Frontal cortex (tissue), 4 donors: ENCODE results near the gene FAM219A. TPM values are rescaled to one million over a fixed set of nuclear protein-coding genes. Genes with fewer than 3 reads are reported as not detected.
A peak's percentile ranks its signal among the peaks of the same experiment; 100 is the strongest.

ENCODE experiments used
- DNase-seq, 2 donors: peaks; one replicate each; pipeline ENCODE4 v3.0.0; 2012; ENCODE audit warnings: low spot score in 2 of 2
- FAIRE-seq: peaks from 2 replicates; lab custom pipeline; 2012; peaks lifted over from hg19 to GRCh38; lab: Jason Lieb, UNC
- total RNA-seq: library from RNA; depleted of rRNA; stranded (reverse); fragments of >200 nt; gene quantifications from one replicate; pipeline ENCODE4 v1.2.3, GENCODE V29; 2014
- donor health status: control.
- donor health status: control.
- donor health status: control.

FAM219A gene, protein sequence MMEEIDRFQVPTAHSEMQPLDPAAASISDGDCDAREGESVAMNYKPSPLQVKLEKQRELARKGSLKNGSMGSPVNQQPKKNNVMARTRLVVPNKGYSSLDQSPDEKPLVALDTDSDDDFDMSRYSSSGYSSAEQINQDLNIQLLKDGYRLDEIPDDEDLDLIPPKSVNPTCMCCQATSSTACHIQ
- 22.4 TPM for total RNA-seq

DNA sequence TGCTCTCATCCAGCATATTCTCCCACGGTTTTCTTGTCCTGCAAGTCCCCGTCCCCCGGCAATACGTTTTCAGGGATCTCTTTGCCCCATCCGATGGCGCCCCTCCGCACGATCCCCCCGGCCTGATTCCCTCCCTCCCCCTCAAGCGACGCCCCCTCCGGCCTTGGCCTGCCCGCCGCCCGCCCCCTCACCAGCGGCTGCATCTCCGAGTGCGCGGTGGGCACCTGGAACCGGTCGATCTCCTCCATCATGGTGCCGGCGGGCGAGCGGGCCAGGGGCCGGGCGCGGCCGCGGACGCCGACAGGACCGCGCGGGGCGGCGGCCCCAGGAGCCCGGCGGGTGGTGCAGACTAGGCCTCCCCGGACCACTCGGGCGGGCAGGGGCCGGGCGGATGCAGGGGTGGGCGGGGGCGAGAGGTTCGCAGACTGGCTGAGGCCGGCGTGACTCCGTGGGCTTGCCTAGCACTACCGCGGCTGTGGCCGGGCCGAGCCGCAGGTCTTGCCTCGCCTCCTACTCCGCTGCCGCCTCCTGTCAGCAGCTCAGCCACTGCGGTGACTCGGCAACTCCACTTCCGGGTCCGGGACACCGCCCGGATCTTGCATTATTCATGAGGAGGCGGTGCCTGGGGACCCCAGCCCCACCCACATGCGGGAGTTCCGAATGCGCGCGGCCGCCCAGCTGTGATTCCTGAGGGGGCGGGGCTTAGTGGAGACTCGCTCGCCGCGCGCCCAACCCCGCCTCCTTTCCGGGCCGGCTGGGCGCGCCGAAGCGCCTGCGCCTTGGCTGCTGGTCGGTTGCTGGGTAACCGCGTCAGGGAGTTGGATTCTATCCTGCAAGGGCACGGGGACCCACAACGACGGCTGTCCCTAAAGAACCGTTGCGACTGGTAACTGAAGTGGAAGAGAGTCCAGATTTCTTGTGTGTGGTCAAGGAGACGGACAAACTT lies at the start of gene FAM219A, which contains the start of gene DNAI1:
Gene FAM219A, minus strand, starts transcription at position 558 of the 946 bp plus-strand sequence. Its CDS starts 307 bp downstream, at position 251.
Gene DNAI1, plus strand, starts transcription at position 793 of the 946 bp plus-strand sequence. CDS start 201 bp downstream, outside the sequence.
- DNase-seq (peak; percentile 99), FAIRE-seq (peak; percentile 97)

DNA sequence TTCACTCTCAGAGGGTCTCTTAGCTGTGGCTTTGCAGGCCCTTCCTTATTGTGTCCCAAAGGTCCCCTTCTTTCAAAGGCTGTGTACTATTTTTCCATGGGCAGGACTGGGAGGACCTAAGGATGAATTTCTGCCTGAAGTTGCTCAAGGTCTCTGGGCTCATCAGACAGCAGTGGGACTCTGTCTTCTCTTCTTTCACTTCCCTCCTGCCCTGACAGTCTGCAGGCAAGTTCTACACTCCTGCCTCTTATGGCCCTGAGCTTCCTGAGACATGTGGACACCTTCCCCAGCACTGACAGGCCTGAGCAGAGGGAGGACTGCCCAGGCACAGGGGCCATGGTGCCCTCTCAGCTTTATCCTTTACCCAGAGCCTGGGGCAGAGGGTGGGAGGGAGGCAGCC lies 49.6 kb upstream of the FAM219A start:
- no peak for DNase-seq
- FAIRE-seq, result no peak

DNA sequence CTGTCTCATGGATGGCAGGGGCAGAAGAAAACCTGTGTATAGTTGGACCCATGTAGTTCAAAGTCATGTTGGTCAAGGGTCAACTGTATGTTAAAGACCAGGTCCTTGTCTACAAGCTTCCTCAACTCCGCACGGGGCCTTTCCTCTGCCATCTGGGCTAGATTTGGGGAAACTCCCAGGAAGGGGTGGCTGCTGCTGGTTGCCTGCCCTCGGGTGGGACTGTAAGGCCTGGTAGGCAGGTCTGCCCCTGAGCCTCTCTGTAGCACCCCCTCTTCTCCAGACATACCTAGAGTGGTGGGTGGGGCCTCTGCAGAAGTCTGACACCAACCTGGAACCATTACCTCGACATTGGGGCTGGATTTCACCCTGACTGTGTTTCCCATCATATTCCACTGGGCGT lies 49.2 kb upstream of the FAM219A start:
- DNase-seq, result no peak
- no peak for FAIRE-seq

GRCh38 chr9:34506623-34507022 lies 48.3 kb upstream of the FAM219A start:
- FAIRE-seq (no peak), DNase-seq (no peak)

GRCh38 chr9:34505370-34506120 lies 47.2 kb upstream of the FAM219A start:
- no peak for DNase-seq
- no peak for FAIRE-seq

DNA sequence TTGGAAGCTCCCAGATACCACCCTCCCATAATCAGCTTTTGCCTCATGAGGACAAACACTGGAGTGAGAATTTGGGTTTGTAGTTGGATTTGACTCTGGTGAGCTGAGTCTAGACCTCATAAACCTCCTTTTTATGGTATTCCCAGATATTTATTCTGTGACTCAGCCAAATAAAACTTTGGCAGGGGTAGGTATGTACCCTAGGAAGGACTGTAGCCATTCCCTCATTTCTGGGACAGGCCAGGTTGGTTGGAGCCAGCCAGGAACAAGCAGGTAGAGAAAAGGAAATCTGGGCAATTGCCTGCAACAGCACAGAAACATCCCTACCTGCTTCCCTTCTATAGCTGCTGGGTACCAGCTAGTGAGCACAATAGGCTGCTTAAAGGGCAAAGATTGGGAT lies 45.0 kb upstream of the FAM219A start:
- DNase-seq (no peak), FAIRE-seq (no peak)

DNA sequence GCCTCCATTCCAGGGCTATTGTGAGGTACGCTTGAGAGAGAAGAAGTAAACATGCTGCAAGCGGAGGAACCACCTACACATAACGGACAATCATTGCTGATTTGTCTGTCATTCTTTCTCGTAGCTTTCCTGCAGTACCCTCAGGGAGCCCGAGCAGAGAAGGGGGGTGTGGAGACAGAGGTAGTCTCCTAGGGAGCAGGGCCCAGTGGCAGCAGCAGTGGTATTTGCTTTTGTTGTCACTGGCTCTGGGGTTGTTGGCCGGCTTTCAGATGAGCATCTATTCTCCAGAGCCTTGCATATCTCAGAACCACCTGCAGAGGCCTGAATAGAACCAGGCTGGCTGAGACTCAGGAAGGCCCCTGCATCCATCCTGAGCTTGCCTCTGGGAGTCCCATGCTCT lies 44.5 kb upstream of the FAM219A start:
- no peak for DNase-seq
- no peak for FAIRE-seq

DNA sequence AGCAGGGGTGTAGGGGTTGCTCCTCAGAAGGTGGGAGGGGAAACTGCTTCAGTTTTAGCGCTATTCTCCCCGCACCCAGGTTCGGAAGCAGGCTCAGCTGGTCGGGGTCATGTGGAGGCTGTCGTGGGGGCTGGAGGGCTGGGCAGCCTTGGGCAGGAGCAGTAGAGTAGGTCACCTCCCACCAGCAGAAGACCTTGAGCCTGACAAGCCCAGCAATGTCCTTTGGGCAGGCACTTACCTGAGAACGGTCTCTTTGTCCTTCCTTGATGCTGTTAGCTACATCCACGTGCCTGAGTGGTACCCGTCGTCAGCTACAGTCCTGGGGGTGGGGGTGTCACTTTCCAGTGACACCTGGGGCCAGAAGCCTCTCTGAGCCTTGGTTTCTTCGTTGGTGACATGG lies 44.1 kb upstream of the FAM219A start:
- FAIRE-seq, result no peak
- no peak for DNase-seq

DNA sequence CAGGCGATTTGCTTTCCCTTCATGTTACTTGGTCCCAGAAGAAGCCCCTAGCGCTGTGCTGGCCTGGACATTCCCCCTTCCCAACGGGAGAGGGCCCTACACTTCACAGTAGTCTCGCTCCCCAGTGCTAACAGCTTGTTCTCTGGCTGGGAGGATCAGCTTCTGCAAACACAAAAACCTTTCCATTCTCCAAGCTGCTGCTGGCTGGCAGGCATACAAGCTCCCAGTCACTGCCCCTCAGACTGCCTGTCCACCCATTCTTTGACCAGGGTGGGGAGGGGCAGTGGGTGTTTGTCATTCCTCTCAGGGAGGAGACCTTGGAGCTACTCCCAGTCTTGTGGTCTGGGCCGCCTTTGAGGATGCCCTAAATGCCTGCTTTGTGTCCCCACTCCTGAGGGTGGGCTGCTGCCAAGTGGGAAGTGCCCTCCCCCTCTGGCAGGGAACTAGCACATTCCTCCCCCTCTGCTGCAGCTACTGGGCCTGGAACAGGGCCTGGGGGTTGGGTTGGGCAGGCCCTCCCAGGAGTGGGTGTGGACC lies 43.6 kb upstream of the FAM219A start:
- DNase-seq, result peak; percentile 78 to 80
- peak; percentile 97 for FAIRE-seq

DNA sequence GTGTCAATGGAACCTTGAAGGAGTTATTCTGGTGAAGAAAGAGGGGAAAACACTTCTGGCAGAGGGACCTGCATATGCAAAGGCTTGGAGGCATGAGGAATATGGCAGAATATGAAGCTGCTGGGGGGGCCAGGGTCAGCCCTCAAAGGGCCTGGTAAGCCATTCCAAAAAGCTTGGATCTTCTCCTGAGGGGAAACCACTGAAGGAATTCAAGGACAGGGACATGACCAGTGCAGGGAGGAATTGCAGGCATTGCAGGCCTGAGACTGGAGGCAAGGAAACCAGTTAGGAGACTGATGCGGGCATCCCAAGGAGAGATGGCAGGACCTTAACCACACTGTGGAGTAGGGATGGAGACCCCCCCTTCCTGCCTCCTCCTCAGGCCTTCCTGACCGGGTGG lies 43.0 kb upstream of the FAM219A start:
- FAIRE-seq, result no peak
- no peak for DNase-seq

DNA sequence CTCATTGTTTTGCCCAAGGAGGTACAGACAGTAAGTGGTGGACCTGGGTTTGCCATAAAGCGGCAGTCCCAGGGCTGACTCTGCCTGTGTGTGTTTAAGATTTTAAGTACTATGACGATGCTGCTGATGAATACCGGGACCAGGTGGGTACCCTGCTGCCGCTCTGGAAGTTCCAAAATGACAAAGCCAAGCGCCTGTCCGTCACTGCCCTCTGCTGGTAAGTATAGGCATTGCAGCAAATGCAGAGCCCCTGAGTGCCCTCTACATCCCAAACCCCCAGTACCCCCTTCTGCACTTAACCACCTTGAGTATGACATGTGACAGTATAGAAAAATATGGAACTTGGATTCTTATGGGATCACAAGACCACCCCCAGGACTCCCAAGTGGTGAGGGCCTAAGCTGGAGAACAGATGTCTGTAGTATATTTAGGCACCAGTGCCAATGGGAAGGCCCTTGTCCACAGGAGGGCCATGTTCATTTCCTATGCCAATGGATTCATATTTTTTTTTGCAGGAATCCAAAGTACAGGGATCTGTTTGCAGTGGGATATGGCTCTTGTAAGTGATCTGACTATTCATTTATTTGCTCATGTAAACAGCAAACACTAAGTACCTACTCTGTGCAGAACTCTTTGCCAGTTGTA lies 42.4 kb upstream of the FAM219A start:
- peak in 1 of 2 donors; percentile 68 for DNase-seq
- FAIRE-seq, result no peak

- DNase-seq (no peak), FAIRE-seq (no peak)
Measured at GRCh38 chr9:34499076-34499475, 40.7 kb upstream of the FAM219A start.

- FAIRE-seq, result no peak
- DNase-seq, result no peak
Measured at GRCh38 chr9:34498553-34498952, 40.2 kb upstream of the FAM219A start.

DNA sequence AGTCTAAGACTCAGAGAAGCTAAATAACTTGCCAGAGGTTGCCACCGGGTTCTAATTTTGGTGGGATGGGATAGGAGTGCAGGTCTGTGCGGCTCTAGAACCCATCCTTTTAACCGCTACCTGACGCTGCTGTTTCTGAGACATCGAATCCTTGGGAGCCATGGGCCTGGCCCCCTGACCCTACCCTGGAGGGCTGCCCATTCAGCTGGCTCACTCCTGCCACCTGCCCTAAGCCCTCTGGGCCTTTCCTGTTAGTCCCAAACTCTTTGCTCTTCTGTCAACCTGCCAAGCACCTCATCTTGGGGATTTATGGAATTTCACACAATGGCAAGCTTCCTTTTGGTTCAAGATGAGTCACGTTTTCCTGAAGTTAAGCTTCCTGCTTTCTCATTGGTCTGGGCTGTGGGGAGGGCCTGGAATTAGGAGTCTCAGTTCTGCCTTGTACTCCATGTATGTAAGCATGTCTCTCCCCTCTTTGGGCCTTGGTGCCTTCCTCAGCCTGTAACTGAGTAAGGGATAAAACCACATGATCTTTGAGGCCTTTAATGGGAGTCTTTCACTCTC lies 37.9 kb upstream of the FAM219A start:
- no peak for DNase-seq
- FAIRE-seq, result no peak

DNA sequence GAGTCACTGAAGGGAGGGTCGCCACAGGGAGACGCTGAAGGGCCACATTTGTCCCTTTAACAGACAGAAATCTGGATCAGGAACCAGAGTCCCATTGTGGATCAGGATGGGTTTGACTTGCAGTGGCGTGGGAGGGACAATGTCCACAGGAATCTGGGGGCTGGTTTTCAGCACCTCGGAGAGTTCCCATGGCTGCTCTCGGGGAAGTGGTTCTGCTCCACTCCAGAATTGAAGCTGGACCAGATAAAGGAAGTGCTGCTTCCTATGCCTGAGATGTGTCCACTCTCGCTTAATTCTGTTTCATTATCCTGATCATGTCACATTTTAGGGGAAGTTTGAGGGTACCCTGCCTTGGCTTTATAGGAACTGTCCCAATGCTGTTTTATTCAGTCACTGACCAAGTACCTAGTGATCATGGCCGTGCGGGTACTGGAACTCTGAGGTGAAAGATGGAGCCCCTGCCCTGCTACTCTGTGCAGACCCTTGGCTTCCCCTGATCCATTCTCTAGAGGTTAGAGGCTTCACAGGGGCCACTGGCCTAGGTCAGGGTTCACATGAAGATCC lies 35.7 kb upstream of the FAM219A start:
- FAIRE-seq, result no peak
- no peak for DNase-seq

- DNase-seq, result no peak
- no peak for FAIRE-seq
Measured at GRCh38 chr9:34492051-34492450, 33.7 kb upstream of the FAM219A start.

GRCh38 chr9:34491596-34491995 lies 33.2 kb upstream of the FAM219A start:
- DNase-seq (no peak), FAIRE-seq (no peak)

DNA sequence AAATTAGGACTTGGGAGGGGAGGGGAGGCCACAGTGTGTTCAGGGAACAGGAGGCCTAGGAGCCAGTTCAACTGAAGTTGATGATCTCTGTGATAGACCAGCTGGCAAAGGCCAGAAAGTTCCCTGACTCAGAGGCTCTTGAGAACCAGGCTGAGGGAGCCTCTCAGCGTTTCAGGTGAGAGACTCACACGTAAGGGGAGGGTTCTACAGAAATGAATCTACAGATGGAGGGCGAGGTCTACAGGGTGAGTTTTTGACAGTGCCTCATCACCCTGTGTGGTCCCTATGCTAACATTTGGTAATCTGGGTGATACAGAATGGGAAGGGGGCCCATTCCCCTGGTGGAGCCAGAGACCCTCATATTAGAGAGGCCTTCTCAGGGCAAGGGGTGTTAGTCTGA lies 32.4 kb upstream of the FAM219A start:
- DNase-seq, result no peak
- no peak for FAIRE-seq

GRCh38 chr9:34490360-34490759 lies 32.0 kb upstream of the FAM219A start:
- FAIRE-seq, result no peak
- DNase-seq, result no peak
